Fibroblast of gingiva (primary cell): Measurements from ENCODE around the gene WNT11.

Source experiments
- DNase-seq: peaks from one replicate; pipeline ENCODE4 v3.0.0-alpha.2; 2011; ENCODE audit warnings: low read depth

WNT11 gene

GRCh38 chr11:76206327-76207081, at the start of gene WNT11:
WNT11 (minus strand) TSS chr11:76206502; CDS start chr11:76206407, 95 bp downstream.
- DNase-seq = peak; percentile 19

GRCh38 chr11:76253416-76253815, 47.1 kb upstream of the WNT11 start:
- DNase-seq = no peak

- no peak for DNase-seq
Measured at GRCh38 chr11:76252631-76253070, 46.3 kb upstream of the WNT11 start.

- peak; percentile 80 for DNase-seq
Measured at GRCh38 chr11:76251576-76251975, 45.3 kb upstream of the WNT11 start.

GRCh38 chr11:76251226-76251575, 44.9 kb upstream of the WNT11 start:
- DNase-seq = peak; percentile 38

- DNase-seq = no peak
Measured at GRCh38 chr11:76250520-76251225, 44.4 kb upstream of the WNT11 start.

GRCh38 chr11:76249195-76249741, 43.0 kb upstream of the WNT11 start:
- no peak for DNase-seq

GRCh38 chr11:76248210-76248609, 41.9 kb upstream of the WNT11 start:
- no peak for DNase-seq

- DNase-seq = no peak
Measured at GRCh38 chr11:76247091-76247490, 40.8 kb upstream of the WNT11 start.

GRCh38 chr11:76246271-76246933, 40.1 kb upstream of the WNT11 start:
- DNase-seq = no peak

- no peak for DNase-seq
Measured at GRCh38 chr11:76245720-76246119, 39.4 kb upstream of the WNT11 start.

GRCh38 chr11:76244316-76244851, 38.1 kb upstream of the WNT11 start:
- no peak for DNase-seq

- no peak for DNase-seq
Measured at GRCh38 chr11:76243957-76244285, 37.6 kb upstream of the WNT11 start.

GRCh38 chr11:76243193-76243956, 37.1 kb upstream of the WNT11 start:
- no peak for DNase-seq

GRCh38 chr11:76242004-76242779, 35.9 kb upstream of the WNT11 start:
- no peak for DNase-seq

- no peak for DNase-seq
Measured at GRCh38 chr11:76241243-76242000, 35.1 kb upstream of the WNT11 start.

GRCh38 chr11:76240666-76241065, 34.4 kb upstream of the WNT11 start:
- DNase-seq = no peak

GRCh38 chr11:76240161-76240540, 33.8 kb upstream of the WNT11 start:
- no peak for DNase-seq

GRCh38 chr11:76239483-76240160, 33.3 kb upstream of the WNT11 start:
- no peak for DNase-seq

GRCh38 chr11:76238551-76238950, 32.2 kb upstream of the WNT11 start:
- DNase-seq = no peak
